GM12891 (cell line): ENCODE data around the gene GBA3.

Experiments used
- DNase-seq: peaks from one replicate; pipeline ENCODE4 v3.0.0; 2011; ENCODE audit warnings: low spot score; ENCODE audit not compliant: insufficient read length
- FAIRE-seq: peaks from 2 replicates; lab custom pipeline; 2011; peaks lifted over from hg19 to GRCh38; lab: Jason Lieb, UNC
- PAX5 ChIP-seq: IDR thresholded peaks from 2 replicates; pipeline ENCODE4 v1.6.1; 2011; ENCODE audit warnings: low read length, moderate library complexity, mild to moderate bottlenecking; ENCODE audit not compliant: insufficient read depth, severe bottlenecking
- POLR2A ChIP-seq: IDR thresholded peaks from 2 replicates; pipeline ENCODE4 v1.6.1; 2011; ENCODE audit warnings: low read depth, low read length, control low read depth
- POLR2AphosphoS5 ChIP-seq: IDR thresholded peaks from 2 replicates; pipeline ENCODE4 v1.6.1; 2011; ENCODE audit warnings: low read depth, low read length, control low read depth
- POU2F2 ChIP-seq: IDR thresholded peaks from 2 replicates; pipeline ENCODE4 v1.6.1; 2011; ENCODE audit warnings: low read depth, mild to moderate bottlenecking, control low read depth, low read length, moderate library complexity
- SPI1 ChIP-seq: IDR thresholded peaks from 2 replicates; pipeline ENCODE4 v1.6.1; 2011; ENCODE audit warnings: low read depth, low read length, control low read depth
- TAF1 ChIP-seq: IDR thresholded peaks from 2 replicates; pipeline ENCODE4 v1.6.1; 2011; ENCODE audit warnings: low read depth, low read length, control low read depth

GBA3 gene

GRCh38 chr4:22721204-22721603 lies 28.5 kb downstream of the GBA3 start:
- FAIRE-seq (no peak), DNase-seq (no peak)
- no peak for TF ChIP-seq TAF1
- TF ChIP-seq POU2F2 = no peak
- no peak for TF ChIP-seq PAX5
- TF ChIP-seq POLR2A = no peak

GRCh38 chr4:22730021-22730420 lies 37.3 kb downstream of the GBA3 start:
- DNase-seq (no peak), FAIRE-seq (no peak)
- no peak for TF ChIP-seq POU2F2
- TF ChIP-seq PAX5 = no peak
- TF ChIP-seq SPI1 = no peak
- TF ChIP-seq TAF1 = no peak
- no peak for TF ChIP-seq POLR2A
- TF ChIP-seq POLR2AphosphoS5 = no peak

GRCh38 chr4:22733816-22734215 lies 41.1 kb downstream of the GBA3 start:
- DNase-seq (no peak), FAIRE-seq (no peak)
- TF ChIP-seq POLR2AphosphoS5 (no peak), SPI1 (no peak), TAF1 (no peak), PAX5 (no peak), POU2F2 (no peak), POLR2A (no peak)

GRCh38 chr4:22736912-22737311 lies 44.2 kb downstream of the GBA3 start:
- TF ChIP-seq POLR2AphosphoS5 = no peak
- no peak for TF ChIP-seq POLR2A
- TF ChIP-seq POU2F2 = no peak
- TF ChIP-seq PAX5 = no peak
- no peak for TF ChIP-seq TAF1
- no peak for TF ChIP-seq SPI1

GRCh38 chr4:22739968-22740367 lies 47.2 kb downstream of the GBA3 start:
- FAIRE-seq = no peak
- TF ChIP-seq PAX5 (no peak), SPI1 (no peak), POLR2AphosphoS5 (no peak), POLR2A (no peak)
- no peak for DNase-seq

More at GRCh38 chr4:22736912-22737311, 44.2 kb downstream of the GBA3 start:
- DNase-seq = no peak
- no peak for FAIRE-seq

- no peak for FAIRE-seq
- TF ChIP-seq TAF1 = no peak
- DNase-seq = no peak
These were observed 49.0 kb downstream of the GBA3 start for GRCh38 chr4:22741744-22742143.

GRCh38 chr4:22743290-22743689 lies 50.6 kb downstream of the GBA3 start:
- TF ChIP-seq POLR2AphosphoS5 = no peak
- no peak for TF ChIP-seq SPI1
- TF ChIP-seq POU2F2 = no peak
- no peak for TF ChIP-seq PAX5
- TF ChIP-seq TAF1 = no peak
- no peak for TF ChIP-seq POLR2A
- FAIRE-seq = no peak
- no peak for DNase-seq

GRCh38 chr4:22744478-22745062 lies 51.8 kb downstream of the GBA3 start:
- no peak for FAIRE-seq
- DNase-seq = no peak
- TF ChIP-seq POLR2A (no peak), PAX5 (no peak), POU2F2 (no peak), POLR2AphosphoS5 (no peak), TAF1 (no peak), SPI1 (no peak)

- FAIRE-seq (no peak), DNase-seq (no peak)
- TF ChIP-seq TAF1 (no peak), PAX5 (no peak), SPI1 (no peak), POLR2A (no peak), POU2F2 (no peak), POLR2AphosphoS5 (no peak)
These were observed 52.5 kb downstream of the GBA3 start for GRCh38 chr4:22745234-22745633.

- TF ChIP-seq PAX5 (no peak), POU2F2 (no peak), SPI1 (no peak), POLR2A (no peak), POLR2AphosphoS5 (no peak), TAF1 (no peak)
- DNase-seq (no peak), FAIRE-seq (no peak)
These were observed 61.4 kb downstream of the GBA3 start for GRCh38 chr4:22754116-22754515.
